Fibroblast of peridontal ligament (primary cell): ENCODE data around the gene ULK1.

ENCODE experiments used
- DNase-seq: peaks from one replicate; pipeline ENCODE4 v3.0.0-alpha.2; 2010; ENCODE audit errors: extremely low read depth

Gene ULK1

DNA sequence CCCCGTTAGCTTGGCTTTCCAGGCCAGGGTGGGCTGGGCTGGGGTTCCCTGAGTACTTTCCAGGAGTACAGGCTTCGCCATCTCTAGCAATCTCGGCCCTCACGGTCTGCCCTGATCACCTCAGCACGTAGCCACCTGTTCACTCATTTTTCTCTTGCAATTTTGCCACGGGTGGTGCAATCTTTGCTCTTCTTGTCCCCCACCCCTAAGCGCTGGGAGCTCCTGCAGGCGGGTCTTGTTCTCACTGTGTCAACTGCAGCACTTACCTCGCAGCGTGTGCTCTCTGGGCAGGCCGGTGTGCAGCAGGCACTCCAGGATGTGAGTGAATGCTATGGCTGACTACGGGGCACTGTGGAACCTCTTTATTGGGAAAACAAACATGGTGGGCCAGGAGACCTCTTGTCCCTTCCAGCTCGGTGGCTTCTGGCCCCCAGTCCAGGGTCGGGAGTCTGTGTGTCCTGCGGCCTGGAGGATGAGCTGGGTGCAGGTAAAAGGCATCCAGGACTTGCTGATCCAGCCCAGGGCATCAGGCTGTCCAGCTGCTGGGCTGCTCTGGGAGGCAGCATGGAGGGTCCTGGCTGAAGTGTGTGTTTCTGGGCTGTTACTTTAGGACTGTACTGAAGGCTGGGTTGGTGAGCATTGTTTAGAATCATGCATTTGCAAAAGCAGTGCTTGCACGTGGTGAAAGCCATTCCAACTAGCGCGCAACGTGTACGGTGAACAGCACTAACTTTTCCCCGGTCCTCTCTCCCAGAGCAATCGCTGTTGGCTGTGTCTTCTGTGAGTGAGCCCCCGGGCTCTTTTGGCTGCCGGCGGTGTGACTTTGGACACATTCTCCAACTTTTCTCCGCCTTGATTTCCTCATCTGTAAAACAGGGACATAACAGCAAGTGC lies 1.5 kb upstream of the ULK1 start:
- no peak for DNase-seq

DNA sequence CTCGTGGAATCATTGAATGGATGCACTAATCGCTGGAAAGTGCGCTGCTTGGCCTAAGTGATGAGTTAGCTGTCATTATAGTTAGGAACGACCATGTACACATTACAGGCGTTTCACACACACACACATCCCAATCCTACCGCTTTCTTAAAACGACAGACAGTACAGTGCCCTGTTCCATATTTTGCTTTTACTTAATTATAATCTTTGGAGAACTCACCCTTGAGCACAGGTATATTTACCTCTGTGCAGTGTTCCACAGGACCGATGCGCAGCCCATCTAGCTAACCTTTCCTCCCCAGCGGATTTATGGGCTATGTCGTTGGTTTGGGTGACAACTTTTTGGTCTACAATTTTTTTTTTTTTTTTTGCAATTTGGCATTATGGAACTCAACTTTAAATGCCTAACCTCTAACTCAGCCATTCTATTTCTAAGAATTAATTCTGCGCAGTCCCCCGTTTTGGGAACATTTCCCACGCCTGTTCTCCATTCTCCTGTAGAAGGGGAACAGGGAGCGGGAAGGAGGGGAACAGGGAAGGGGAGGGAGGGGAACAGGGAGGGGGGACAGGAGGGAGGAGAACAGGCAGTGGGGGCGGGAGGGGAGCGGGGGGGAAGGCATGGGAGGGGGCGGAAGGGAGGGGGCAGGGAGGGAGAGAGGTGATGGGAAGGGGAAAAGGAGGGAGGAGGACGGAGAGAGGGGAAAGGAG lies 663 bp upstream of the ULK1 start:
- no peak for DNase-seq

DNA sequence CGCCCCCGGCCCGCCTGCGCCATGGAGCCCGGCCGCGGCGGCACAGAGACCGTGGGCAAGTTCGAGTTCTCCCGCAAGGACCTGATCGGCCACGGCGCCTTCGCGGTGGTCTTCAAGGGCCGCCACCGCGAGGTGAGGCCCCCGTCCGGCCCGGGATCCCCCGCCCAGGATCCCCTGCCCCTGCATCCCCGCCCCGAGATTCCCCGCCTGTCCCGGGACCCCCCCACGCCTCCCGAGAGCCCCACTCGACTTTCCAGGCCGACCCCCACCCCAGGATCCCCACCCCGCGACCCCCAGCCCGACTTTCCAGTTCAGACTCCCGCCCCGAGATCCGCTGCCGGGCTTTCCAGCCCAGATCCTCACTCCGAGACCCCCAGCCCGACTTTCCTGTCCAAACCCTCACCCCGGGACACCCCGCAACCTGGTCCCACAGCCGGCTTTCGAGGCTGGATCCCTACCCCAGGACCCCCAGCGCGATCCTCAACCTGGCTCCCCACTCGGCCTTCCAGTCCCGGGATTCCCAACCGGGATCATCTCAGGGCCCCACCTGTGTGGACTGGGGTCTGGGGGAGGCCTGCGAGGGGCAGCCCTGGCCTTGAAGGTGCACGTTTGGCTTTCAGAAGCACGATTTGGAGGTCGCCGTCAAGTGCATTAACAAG lies 688 bp downstream of the ULK1 start:
- no peak for DNase-seq

DNA sequence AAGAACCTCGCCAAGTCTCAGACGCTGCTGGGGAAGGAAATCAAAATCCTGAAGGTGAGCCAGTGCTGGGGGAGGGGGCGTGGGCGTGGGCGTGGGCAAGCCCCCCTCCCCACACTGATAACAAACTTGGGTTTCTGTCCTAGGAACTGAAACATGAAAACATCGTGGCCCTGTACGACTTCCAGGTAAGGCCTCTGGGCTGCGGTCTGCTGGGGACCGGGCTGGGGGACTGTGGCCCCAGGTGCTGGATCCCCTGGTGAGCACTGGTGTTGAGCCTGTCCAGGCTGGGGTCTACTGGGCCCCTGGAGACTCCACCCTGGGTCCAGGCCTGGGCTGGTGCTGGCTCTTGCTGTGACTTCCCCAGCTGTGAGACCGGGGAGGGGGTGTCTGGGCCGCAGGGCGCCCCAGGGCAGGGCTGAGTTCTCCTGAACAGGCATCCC lies 1.2 kb downstream of the ULK1 start:
- no peak for DNase-seq

DNA sequence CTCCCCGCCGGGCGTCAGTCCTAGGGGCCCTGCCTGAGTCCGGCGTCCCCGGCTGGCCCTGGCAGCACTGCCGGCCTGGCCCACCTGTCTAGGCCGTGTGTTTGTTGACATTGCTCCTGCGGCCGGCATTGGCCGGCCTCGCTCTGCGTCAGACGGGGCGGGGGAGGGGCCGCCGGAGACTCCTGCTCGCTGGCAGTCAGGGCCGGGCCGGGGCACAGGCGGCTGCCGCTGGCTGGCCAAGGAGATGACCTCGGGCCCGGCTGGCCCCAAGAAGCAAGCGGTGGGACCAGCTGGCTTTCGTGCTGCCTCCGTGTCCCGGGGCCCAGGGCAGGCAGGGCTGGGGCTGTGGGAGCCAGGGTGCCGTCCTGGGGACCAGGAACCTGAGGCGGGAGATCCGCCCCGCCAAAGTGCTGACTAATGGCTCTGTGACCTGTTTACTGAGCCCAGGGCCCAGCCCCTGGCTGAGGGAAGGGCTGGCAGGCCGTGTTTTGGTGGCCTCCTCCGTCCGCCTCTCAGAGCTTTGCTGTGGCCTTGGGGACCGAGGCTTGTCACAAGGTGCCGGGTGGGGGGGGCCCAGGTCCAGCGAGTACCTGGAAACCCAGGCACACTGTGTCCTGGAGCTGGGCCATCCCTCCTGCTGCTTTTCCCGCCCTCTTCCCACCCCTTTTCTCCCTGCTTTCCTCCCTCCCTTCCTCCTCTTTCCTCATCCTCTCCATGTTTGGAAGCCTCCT lies 1.8 kb downstream of the ULK1 start:
- DNase-seq: peak; percentile 84

DNA sequence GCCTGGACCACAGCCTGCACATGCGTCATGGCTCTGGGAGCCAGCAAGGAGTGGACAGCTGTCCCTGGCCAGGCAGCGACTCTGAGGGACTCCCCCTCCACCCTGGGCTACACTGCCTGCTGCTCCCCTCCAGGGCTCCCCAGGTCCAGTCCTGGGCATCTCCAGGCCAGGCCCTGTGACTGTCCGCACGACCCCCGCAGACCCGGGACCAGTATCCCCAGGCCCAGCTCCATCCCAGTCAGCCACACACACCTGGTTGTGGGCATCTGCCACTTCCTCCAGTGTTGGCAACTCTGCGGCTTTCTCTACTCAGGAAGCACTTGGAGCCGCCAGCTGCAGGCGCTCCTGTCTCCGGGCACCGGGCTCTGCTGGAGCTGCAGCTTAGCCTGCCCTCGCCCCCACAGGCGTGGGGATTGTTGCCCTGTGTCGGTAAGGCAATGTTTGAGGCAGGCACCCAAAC lies 2.4 kb downstream of the ULK1 start:
- no peak for DNase-seq

DNA sequence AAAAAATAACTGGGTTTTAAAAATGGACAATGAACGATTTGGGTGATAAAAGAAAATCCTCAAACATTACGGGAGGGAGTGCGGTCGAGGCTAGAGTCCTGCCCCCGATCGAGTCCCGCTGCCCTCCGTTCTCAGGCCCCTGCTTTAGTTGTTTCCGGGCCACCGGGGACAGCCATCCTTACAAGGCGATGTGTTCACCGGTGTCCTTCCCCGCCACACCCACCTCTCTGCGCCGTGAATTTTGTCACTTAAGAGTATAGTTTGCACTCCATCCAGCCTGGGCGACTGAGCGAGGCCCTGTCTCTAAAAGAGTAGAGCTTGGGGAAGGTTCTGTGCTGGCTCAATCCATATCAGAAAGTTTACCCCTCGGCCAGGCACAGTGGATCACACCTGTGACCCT lies 2.9 kb downstream of the ULK1 start:
- no peak for DNase-seq

DNA sequence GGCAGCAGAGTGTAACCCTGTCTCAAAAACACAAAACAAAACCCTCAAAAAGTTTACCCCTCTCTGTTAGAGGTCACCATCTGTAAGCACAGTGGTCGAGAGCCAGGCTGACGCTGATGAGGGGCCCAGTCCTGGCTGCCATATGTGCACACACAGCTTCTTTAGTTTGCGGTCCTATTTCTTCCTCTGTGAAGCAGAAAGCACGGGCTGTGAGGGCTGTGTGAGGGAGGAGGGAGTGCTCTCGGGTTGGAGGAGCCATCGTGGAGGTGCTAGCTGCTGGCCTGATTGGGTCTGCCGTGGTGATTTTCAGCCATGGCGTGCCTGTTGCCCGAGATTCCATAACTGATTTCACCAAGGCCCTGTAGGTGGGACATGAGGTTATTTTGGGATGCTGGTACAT lies 3.5 kb downstream of the ULK1 start:
- no peak for DNase-seq

DNA sequence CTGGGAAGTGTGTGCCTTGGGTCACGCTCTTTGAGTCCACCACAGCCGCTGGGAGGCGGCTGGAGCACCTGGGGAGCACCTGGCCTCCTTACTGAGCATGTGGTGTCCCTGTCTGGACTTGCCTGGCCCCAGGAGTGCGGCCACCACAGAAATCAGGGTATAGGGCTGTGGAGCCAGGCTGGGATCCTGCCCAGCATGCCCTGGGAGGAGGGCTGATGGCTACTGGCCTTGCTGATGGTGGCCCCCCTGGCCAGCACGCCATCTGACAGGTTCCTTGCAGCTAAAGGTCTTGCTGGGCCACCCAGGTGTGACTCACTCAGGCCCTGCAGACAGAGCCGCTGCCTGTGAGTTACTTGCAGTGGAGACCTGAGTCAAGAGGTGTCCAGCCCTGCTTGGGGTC lies 6.0 kb downstream of the ULK1 start:
- DNase-seq: no peak

DNA sequence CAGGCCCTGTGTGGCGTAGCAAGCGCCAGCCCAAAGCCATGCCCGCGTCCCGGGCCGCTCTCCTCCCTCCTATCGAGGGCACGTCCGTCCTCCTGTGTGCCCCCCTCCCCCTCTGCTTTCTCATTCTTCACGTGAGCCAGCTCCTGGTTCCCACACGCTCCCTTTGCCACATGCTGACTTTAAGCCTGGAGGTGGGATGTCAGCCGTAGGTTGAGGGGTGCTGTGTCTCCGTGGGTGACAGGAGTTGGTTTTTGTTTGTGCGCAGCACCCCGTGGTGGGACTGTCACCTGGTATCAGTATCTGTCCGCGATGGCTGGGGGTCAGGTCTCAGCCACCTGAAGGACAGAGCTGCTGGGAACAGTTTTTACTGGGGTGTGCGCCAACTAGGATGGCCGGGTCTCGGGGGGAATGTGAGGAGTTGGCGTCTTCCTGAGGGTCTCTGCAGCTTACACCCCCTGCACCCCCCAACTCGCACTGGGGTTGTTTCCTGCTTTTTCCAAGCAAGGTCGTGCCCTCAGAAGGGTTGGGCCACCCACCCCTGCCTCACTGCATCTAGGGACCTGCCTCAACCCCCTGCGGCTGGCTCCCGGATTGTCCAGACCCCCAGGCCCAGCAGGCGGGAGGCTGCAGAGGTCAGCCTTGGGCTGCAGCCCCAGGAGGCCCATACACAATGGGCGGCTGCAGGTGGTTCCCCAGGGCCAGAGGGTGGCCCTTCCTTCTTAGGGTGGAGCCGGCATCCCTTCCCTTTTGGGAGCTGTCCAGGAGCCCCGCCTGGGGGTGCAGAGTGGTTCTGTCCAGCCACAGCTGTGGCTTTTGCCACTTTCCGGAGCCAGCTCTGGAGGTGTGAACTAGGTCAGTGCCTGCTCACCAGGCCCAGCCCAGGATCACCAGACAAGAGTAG lies 7.3 kb downstream of the ULK1 start:
- DNase-seq: no peak

DNA sequence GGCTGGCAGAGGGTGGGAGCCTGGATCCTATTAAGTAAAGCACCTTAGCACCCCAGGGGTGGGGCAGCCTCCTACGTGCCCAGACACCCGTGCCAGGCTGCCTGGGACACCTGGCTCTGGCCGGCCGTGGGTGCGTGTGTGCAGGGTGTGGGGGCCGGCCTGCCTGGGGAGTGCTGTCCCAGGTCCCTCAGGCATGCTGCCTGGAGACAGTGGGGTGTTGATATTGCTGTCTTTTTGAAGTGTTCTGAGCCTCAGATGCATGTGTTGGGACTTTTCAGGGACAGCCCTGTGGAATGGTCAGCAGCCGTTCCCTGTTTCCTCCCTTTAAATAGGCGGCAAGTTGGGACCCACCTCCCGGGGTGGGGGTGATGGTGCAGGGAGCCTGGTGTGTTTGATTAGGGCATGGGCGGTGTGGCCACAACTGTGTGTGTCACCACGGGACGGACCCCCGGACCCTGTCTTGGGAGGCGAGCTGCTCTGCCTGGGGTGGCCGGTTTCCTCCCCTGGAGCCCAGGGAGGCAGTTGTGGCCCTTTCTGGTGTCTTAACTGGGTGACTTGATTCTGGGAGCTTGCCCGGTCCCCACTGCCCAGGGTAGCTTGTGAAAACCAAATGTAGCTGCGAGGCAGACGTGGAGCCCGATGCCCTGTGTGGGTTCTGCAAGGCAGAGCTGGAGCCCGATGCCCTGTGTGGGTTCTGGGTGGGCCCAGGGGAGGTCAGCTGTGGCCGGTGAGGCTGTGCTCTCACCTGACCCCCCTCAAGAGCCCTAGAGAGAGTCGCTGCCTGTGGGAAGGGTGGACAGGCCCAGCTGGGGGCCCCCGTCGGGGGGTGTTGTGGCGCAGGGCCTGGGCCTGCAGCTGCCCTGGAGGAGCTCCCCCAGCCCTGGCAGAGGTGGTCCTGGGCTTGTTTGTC lies 8.2 kb downstream of the ULK1 start:
- DNase-seq: no peak

DNA sequence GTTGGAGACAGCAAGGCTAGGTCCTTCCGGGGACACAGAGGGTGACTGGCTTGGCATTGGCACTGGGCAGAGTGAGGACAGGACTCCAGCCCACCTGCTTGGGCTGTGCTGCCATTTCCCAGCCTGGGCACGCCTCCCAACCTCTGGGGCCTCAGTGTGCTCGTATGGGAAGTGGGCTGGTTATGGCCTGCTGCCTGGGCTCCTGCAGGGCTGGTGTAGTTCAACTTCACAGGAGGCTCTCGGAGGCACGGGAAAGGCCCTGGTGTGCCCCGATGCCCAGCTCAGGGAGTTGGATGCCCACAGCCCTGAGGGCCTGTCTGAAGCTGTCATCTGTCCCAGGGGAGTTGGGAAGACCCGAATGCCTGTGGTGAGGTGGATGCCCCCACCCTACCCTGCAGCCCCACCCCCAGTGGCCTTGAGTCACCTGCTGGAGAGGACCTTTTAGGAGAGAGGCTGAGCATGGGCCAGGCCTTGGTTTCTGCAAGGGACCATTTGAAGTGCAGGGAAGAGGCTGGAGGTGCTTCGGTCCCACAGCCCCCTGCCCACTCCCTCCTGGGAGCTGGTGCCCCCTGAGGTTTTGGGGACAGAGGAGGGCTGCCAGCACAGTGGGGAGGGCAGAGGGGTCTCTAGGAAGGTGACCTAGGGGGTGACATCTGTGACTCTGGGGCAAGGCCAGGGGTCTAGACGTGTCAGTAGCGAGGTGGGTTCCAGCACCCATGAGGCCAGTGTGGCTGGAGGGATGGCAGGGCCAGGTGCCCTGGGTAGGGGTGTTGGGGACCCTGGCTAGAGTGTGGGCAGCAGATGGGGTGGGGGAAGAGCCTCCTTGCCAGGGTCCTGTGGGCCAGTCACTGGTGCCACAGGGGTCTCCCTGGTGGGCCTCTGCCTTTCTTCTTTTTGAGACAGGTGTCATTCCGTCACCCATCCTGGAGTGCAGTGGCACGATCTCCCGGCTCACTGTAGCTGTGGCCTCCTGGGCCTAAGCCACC lies 9.1 kb downstream of the ULK1 start:
- DNase-seq: no peak

DNA sequence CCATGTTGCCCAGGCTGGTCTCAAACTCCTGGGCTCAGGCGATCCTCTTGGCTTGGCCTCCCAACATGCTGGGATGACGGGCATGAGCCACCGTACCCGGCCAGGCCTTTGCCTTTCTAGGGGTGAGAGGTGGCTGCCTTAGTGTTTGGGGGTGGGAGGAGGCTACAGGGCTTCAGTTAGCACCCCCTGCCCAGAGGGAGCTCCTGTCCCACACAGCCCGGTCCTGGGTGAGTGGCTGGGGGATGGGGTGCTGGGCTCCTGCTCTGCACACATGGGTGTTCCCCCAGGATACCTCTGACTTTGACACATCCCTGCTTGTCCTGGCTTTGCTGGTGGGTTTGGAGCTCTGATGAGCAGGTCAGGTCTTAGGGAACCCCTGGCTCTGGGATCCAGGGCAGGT lies 9.9 kb downstream of the ULK1 start:
- no peak for DNase-seq

DNA sequence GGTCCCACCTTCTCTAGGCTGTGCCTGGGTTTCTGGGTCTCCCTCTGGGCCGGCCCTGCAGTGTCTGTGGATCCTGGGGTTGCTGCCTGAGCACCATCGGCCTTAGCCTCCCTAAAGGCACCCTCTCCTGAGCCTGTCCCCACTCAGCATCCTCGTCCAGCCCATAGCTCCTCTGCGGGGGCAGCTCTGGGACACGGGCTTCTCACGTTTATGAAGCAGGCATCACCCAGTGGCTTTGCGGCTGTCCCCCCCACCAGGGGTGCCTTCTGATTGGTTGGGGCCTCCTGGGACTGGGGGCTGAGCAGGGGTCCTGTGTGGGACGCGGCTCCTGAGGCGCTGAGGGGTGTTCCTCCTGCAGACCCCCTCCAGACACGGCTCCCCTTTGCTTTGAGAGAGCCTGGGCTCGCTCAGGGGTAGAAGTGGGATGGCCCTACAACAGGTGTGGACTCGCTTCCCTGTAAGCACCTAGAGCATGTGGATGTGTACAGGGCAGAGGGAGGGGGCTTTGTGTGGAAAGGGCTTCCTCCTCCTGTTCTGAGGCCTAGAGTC lies 10.7 kb downstream of the ULK1 start:
- DNase-seq: no peak

DNA sequence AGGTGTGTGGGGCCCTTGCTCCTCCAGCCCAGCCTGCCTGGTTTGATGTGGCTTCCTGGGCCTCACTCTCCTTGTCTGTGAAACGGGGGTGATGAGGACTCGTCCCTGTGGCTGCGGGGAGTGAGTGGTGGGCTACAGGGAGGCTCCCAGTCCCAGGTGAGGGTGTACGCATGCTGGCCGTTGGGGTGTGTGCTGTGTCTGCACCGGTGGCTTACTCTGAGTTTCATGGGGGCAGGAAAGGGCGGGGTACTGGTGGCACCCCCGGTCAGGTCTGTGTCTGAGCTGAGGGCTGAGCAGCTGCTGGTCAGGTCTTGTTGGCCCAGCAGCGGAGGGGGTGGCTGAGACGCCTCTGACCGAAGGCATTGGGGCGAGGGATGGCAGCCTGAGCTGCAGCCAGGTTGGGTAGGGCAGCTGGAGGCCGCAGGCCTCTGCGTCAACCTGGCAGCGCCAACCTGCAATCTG lies 11.2 kb downstream of the ULK1 start:
- no peak for DNase-seq

DNA sequence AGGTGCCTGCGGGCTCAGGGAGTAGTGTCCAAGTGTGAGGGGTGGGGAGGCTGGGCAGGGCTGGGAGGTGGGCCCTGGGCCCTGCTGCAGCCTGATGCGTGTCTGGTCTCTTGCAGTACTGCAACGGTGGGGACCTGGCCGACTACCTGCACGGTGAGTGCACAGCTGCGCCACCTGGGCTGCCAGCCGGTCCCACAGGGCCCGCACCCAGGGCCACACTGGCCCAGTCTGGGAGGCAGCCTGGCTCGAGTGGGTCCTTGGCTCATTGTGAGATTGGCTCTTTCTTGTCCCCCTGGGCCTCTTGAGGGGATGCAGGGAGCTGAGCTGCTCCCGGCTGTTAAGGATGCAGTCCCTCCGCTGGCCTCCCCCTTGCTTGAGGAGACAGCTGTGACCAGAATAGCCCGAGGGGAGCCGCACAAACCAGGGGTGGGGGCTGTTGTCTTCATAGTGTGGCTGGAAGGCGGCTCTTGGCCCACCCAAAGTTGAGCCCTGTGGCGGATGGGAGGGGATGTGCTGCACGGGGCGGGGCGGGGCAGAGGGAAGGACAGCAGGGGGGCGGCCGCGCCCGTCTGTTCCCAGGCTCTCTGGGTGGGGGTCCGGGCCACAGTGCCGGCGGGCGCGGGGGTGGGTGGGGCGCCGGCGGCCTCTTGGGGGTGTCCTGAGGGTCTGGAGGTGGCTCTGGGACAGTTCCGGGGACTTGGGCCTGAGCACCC lies 13.1 kb downstream of the ULK1 start:
- DNase-seq: no peak
